GM10266 (cell line): ENCODE results near the gene OR1I1.

Experiments used
- DNase-seq: peaks from one replicate; pipeline ENCODE4 v3.0.0; 2012; ENCODE audit errors: extremely low spot score
- TF ChIP-seq, protein P1 (sequence below): IDR thresholded peaks from 2 replicates; pipeline ENCODE4 v1.5.1; 2012; ENCODE audit warnings: mild to moderate bottlenecking, low read depth; ENCODE audit not compliant: control insufficient read depth, insufficient read depth; ENCODE audit errors: missing control alignments

OR1I1 gene

DNA sequence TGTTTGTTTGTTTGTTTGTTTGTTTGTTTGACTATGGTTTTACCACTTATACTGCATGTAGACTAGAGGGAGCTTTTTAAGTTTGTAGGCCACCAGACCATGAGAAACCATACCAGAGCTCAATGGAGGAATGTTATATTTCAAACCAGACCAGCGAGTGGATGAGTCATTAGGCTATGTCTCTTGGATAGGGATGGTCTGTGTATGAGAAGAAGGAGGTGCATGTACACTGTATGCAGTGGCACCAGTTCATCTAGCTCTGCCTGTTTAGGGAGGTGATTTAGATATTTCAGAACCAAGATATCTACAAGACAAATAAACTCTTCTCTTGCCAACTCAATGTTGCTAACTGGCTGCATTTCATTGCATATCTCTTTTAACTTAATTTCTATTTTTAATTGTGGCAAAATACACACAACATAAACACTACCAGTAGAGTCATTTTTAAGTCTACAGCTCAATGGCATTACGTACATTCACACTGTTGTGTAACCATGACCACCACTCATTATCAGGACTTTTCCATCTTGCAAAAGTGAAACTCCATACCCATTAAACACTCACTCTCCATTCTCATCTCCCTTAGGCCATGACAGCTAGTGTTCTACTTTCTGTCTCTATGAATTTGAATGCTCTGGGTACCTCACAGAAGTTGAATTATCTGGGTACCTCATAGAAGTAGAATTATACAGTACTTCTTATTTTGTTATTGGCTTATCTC is 54.4 kb downstream of the OR1I1 start:
- no peak for DNase-seq
- TF ChIP-seq, protein P1, sequence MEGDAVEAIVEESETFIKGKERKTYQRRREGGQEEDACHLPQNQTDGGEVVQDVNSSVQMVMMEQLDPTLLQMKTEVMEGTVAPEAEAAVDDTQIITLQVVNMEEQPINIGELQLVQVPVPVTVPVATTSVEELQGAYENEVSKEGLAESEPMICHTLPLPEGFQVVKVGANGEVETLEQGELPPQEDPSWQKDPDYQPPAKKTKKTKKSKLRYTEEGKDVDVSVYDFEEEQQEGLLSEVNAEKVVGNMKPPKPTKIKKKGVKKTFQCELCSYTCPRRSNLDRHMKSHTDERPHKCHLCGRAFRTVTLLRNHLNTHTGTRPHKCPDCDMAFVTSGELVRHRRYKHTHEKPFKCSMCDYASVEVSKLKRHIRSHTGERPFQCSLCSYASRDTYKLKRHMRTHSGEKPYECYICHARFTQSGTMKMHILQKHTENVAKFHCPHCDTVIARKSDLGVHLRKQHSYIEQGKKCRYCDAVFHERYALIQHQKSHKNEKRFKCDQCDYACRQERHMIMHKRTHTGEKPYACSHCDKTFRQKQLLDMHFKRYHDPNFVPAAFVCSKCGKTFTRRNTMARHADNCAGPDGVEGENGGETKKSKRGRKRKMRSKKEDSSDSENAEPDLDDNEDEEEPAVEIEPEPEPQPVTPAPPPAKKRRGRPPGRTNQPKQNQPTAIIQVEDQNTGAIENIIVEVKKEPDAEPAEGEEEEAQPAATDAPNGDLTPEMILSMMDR: no peak

- TF ChIP-seq, protein P1: no peak
Measured at GRCh38 chr19:15137777-15138176, 55.8 kb downstream of the OR1I1 start.

DNA sequence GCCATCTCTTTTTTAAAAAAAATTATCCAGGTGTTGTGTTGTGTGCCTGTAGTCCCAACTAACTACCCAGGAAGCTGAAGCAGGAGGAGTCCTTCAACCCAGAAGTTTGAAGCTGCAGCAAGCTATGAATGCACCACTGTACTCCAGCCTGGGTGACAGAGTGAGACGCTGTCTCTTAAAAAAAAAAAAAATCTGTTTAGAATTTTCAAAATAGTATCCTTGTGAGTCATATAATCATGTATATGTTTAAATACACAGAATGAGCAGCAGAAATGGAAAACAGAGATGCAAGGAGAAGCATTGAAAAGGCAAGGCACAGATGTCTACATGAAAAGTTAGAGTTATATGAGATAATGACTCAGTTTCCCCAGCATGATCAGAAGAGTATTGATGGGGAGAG is 56.4 kb downstream of the OR1I1 start:
- TF ChIP-seq, protein P1: no peak
- no peak for DNase-seq

More at GRCh38 chr19:15137777-15138176, 55.8 kb downstream of the OR1I1 start:
- DNase-seq: no peak

DNA sequence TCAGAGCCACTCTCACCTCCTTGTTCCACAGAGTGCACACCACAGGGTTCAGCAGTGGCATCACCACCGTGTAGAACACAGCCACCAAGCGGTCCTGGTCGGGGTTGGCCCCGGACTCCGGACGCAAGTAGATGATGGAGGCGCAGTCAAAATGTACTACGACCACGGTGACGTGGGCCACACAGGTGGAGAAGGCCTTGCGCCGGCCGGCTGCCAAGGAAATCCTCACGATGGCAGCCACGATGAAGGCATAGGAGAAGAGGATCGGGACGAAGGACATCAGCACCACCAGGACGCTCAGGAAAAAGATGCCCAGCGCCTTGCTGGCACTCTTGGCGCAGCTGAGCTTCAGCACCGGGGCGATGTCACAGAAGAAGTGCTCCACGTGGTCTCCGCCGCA is 59.1 kb downstream of the OR1I1 start:
- TF ChIP-seq, protein P1: no peak
- no peak for DNase-seq

DNA sequence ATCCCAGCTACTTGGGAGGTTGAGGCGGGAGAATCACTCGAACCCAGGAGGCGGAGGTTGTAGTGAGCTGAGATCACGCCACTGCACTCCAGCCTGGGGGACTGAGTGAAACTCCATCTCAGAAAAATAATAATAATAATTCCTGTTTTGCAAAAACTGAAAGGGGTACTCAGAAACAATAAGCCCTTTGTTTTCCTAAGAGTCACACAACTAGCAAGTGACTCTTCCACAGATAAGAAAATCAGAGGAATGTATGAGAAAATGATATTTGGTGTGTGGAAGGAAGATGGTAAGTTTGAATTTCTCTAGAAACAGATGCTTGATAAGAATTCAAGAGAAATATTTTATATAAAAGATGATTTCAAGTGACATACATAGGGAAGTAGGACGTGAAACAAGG is 60.3 kb downstream of the OR1I1 start:
- DNase-seq: no peak
- TF ChIP-seq, protein P1: no peak
